Activated CD8-positive, alpha-beta T cell treated with anti-CD3 and anti-CD28 coated beads for 36 hours (primary cell): ENCODE measurements around the gene ERFL. TPM values are rescaled to one million over a fixed set of nuclear protein-coding genes. Genes with fewer than 3 reads are reported as not detected.

ENCODE experiments used
- ATAC-seq: fragments of 200-7000 bp; cut with Tn5 transposase; one replicate; pipeline ENCODE4 v1.10.0; 2021; ENCODE audit warnings: mild to moderate bottlenecking, moderate library complexity
- CTCF ChIA-PET: fragments of 350-600 bp; sonication (Branson Sonifier 250); formaldehyde crosslinking; loops from one replicate; lab custom pipeline; 2021; ENCODE audit warnings: antibody characterized with exemption; lab: Charles Lee
- POLR2A ChIA-PET: fragments of 350-600 bp; sonication (Branson Sonifier 250); formaldehyde crosslinking; loops from one replicate; lab custom pipeline; 2021; ENCODE audit warnings: antibody characterized with exemption; lab: Charles Lee
- DNase-seq: peaks from one replicate; pipeline ENCODE4 v3.0.0-alpha.2; 2020
- H3K27ac Mint-ChIP-seq: one replicate; pipeline ENCODE4 v1.8.0; 2021; ENCODE audit warnings: mild to moderate bottlenecking, mixed read lengths
- H3K27me3 Mint-ChIP-seq: one replicate; pipeline ENCODE4 v1.8.0; 2021; ENCODE audit warnings: mixed read lengths
- H3K36me3 Mint-ChIP-seq: one replicate; pipeline ENCODE4 v1.8.0; 2021; ENCODE audit warnings: low read depth, mixed read lengths
- H3K4me1 Mint-ChIP-seq: one replicate; pipeline ENCODE4 v1.8.0; 2021; ENCODE audit warnings: low read depth, mixed read lengths
- H3K4me3 Mint-ChIP-seq: one replicate; pipeline ENCODE4 v1.8.0; 2021; ENCODE audit warnings: mild to moderate bottlenecking, moderate library complexity, mixed read lengths
- H3K9me3 Mint-ChIP-seq: one replicate; pipeline ENCODE4 v1.8.0; 2021; ENCODE audit warnings: mixed read lengths
- intact Hi-C: fragments of 100-400 bp; cut with micrococcal nuclease; formaldehyde crosslinking; loops from one replicate; pipeline ENCODE4 v1.10.0; 2022
- microRNA-seq: library from miRNA; unstranded; fragments of <30 nt; microRNA quantifications from one replicate; pipeline ENCODE4 v1.2.0, GENCODE V29; 2022; ENCODE audit warnings: borderline microRNAs expressed, borderline replicate concordance
- total RNA-seq, 2 experiments: library from RNA; stranded (reverse); gene quantifications; one replicate each; pipeline ENCODE4 v1.2.3, GENCODE V29; 2021
- TF ChIP-seq, protein P1 (sequence below): fragments of 200-600 bp; IDR thresholded peaks from one replicate; pipeline ENCODE4 v1.8.0; 2022; ENCODE audit warnings: antibody characterized with exemption, mild to moderate bottlenecking

The ERFL gene
- total RNA-seq, 2 experiments from 2014 or later: 1.5 to 1.6 TPM

DNA sequence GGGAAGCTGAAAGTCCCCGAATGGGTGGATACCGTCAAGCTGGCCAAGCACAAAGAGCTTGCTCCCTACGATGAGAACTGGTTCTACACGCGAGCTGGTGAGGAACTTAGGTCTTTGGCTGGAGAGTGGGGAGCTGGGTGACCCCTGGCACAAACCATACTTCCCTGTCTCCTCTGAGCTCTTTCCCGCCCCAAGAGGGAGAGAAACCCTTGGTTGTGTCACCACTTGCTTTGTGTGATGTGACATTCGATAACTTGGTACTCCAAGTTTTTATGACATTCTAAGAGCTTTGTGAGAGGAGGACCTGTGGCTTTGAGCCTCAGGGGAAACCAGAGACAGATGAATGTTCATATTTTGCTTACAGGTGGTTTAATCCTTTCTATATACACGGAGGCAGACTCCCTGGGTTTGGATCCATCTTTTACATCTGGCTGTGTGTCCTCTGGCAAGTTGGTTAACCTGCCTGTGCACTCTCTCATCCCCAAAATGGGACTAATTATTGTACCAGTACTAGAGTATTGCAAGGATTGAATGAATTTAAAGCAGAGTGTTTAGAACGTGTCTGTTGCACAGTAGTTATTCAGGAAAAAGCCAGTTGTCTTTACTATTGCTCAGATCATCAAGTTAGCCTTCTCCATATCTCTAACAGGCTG, 67.0 kb downstream of the ERFL start:
- TF ChIP-seq, protein P1, sequence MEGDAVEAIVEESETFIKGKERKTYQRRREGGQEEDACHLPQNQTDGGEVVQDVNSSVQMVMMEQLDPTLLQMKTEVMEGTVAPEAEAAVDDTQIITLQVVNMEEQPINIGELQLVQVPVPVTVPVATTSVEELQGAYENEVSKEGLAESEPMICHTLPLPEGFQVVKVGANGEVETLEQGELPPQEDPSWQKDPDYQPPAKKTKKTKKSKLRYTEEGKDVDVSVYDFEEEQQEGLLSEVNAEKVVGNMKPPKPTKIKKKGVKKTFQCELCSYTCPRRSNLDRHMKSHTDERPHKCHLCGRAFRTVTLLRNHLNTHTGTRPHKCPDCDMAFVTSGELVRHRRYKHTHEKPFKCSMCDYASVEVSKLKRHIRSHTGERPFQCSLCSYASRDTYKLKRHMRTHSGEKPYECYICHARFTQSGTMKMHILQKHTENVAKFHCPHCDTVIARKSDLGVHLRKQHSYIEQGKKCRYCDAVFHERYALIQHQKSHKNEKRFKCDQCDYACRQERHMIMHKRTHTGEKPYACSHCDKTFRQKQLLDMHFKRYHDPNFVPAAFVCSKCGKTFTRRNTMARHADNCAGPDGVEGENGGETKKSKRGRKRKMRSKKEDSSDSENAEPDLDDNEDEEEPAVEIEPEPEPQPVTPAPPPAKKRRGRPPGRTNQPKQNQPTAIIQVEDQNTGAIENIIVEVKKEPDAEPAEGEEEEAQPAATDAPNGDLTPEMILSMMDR: no peak
- H3K27me3 Mint-ChIP-seq: no peaks in the 10 kb centered on the region
- no peaks in the 10 kb centered on the region for H3K9me3 Mint-ChIP-seq
- DNase-seq: no peak
- intact Hi-C loops: no loop called here
- ChIA-PET POLR2A (interaction anchor here (1.2 to 7.5 kb wide), 13 partner anchors 10 to 97 kb away, joined by 3 to 169 read pairs (median 12); partner anchors contain the start of genes ARHGEF1, CD79A, ERFL and RABAC1), CTCF (interaction anchor here (0.9 to 4.2 kb wide), 5 partner anchors 10 to 97 kb away, joined by 3 to 48 read pairs (median 10); partner anchors contain the start of genes CD79A and RABAC1)
- H3K36me3 Mint-ChIP-seq: peaks cover 53% of the 10 kb centered on the region
- peak overlapping the region; percentile 83 for H3K4me3 Mint-ChIP-seq
- H3K4me1 Mint-ChIP-seq: peaks cover 47% of the 10 kb centered on the region
- ATAC-seq: no peak
- peak overlapping the region; percentile 94 for H3K27ac Mint-ChIP-seq

DNA sequence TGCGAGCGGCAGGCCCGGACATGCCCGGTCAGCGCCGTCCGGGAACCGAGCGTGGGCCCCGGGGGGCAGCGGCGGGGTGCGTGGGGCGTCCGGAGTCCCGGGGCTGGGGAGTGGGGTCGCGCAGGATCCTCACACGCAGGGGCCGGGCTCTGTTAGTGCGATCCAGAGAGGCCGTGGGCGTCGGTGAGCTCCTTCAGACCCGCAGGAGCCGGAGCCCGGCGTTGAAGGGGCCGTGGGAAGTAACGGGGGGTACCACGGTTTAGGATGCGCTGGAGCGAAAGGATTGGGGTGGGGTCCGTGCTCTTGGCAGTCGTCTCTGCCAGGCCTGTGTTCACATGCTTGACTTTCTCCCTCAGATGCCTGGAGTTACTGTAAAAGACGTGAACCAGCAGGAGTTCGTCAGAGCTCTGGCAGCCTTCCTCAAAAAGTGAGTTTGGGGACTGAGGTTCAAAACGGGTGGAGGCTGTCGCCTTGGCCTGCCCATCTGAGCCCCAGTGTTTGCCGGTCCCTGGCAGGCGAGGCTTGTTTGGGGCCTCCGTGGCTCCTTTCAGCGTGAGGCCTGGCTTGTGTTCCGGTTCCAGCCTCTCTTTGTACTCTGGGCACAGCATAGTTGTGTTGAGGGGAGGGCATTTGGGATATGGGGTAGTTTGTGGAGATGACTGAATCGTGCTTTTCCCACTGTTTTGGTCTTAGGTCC, 67.7 kb downstream of the ERFL start:
- no peak for DNase-seq
- H3K4me1 Mint-ChIP-seq: peaks cover 44% of the 10 kb centered on the region
- H3K36me3 Mint-ChIP-seq: peaks cover 48% of the 10 kb centered on the region
- H3K9me3 Mint-ChIP-seq: no peaks in the 10 kb centered on the region
- H3K27me3 Mint-ChIP-seq: no peaks in the 10 kb centered on the region
- CTCF ChIA-PET: interaction anchor here (0.9 to 4.2 kb wide), 11 partner anchors 11 to 175 kb away, joined by 3 to 48 read pairs (median 5); partner anchors contain the start of genes CD79A and RABAC1
- intact Hi-C loops: no loop called here
- peak overlapping the region; percentile 83 for H3K4me3 Mint-ChIP-seq
- ATAC-seq: no peak
- POLR2A ChIA-PET: interaction anchor here (0.6 to 7.5 kb wide), 24 partner anchors 9 to 598 kb away, joined by 3 to 169 read pairs (median 7); partner anchors contain the start of genes ARHGEF1, CD79A, ERFL and RABAC1
- TF ChIP-seq, protein P1: no peak
- peak overlapping the region; percentile 94 for H3K27ac Mint-ChIP-seq

DNA sequence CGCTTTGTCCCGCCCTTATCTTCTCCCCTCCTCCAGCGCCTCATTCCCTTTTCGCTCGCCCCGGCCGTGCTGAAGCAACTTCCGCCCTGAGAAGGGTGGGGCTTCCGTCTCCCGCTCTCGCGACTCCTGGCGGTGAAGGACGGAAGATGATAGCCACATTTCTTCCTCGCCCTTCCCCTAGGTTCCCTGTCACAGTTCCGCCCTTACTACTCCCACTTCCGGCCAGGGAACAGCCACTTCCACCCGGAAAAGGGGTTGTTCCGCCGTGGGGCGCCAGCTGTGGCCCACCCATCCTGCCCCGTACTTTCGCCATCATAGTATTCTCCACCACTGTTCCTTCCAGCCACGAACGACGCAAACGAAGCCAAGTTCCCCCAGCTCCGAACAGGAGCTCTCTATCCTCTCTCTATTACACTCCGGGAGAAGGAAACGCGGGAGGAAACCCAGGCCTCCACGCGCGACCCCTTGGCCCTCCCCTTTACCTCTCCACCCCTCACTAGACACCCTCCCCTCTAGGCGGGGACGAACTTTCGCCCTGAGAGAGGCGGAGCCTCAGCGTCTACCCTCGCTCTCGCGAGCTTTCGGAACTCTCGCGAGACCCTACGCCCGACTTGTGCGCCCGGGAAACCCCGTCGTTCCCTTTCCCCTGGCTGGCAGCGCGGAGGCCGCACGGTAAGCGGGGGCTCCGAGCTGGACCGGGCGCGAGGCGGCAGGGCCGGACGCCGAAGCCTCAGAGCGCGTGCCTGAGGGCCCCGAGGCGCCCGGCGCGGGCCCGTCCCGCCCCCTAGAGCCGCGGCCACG, 68.4 kb downstream of the ERFL start, which contains the start of gene RPS19:
RPS19 (plus strand) TSS at position 638 of the 801 bp plus-strand sequence. CDS start 520 bp downstream, outside the sequence.
- CTCF ChIA-PET: interaction anchor here (0.9 to 4.2 kb wide), 15 partner anchors 9 to 263 kb away, joined by 3 to 48 read pairs (median 4); partner anchors contain the start of gene RABAC1
- TF ChIP-seq, protein P1: peak; percentile 65
- Mint-ChIP-seq H3K4me3 (peak within 1 kb of the TSS; percentile 83), H3K27me3 (no peaks in the 10 kb centered on the region), H3K36me3 (peaks cover 42% of the 10 kb centered on the region), H3K27ac (peak within 1 kb of the TSS; percentile 96), H3K9me3 (no peaks in the 10 kb centered on the region), H3K4me1 (peaks cover 39% of the 10 kb centered on the region)
- POLR2A ChIA-PET: interaction anchor here (0.6 to 7.5 kb wide), 32 partner anchors 9 to 597 kb away, joined by 3 to 169 read pairs (median 4); partner anchors contain the start of genes ARHGEF1, CD79A, DMAC2 and ERFL
- peak; percentile 90 for ATAC-seq
- intact Hi-C loops: no loop called here
- peak; percentile 98 for DNase-seq

DNA sequence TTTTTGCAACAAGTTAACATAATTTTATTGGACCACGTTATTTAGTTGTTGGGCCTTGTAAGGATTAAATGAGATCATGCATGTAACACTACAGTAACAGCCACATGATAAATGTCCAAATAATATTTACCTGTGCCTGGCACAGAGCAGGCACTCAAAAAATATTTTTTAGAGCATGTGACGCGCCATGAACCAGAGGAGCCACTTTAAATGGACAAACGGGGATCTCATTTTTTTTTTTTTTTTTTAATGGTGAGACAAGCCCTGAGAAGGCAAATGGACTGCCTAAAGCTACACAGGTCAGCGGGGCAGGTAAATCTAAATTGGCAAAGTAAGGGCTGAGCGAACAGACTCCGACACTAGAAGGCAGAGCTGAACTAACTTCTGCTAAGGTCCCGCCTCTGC, 69.0 kb downstream of the ERFL start:
- ChIA-PET POLR2A (interaction anchor here (0.7 to 7.5 kb wide), 20 partner anchors 8 to 383 kb away, joined by 3 to 169 read pairs (median 8); partner anchors contain the start of genes ARHGEF1, CD79A, ERFL and RABAC1), CTCF (interaction anchor here (0.6 to 4.2 kb wide), 13 partner anchors 8 to 262 kb away, joined by 3 to 48 read pairs (median 5); partner anchors contain the start of gene RABAC1)
- intact Hi-C loops: no loop called here
- Mint-ChIP-seq H3K4me3 (peak overlapping the region; percentile 83), H3K27ac (peak overlapping the region; percentile 96), H3K36me3 (peaks cover 36% of the 10 kb centered on the region), H3K9me3 (no peaks in the 10 kb centered on the region), H3K4me1 (peaks cover 33% of the 10 kb centered on the region), H3K27me3 (no peaks in the 10 kb centered on the region)
- TF ChIP-seq, protein P1: no peak
- ATAC-seq: no peak
- no peak for DNase-seq

Small RNA genes lying within 50 kb of the gene (microRNA-seq; reads per million reads assigned to microRNA genes)
- gene MIR6797: 3.0 reads per million, percentile 4 among the genes with 10 or more reads in this experiment

Other genes with a start within 250 kb of the ERFL start
- not detected for gene CEACAM7, start 240.2 kb downstream of the ERFL start, total RNA-seq
- gene CEACAM5, start 219.8 kb downstream of the ERFL start, total RNA-seq: not detected
- gene CEACAM6, start 172.9 kb downstream of the ERFL start, total RNA-seq: not detected
- not detected for gene CEACAM3, start 131.9 kb downstream of the ERFL start, total RNA-seq
- not detected for gene LYPD4, start 83.8 kb downstream of the ERFL start, total RNA-seq
- not detected for gene DMRTC2, start 83.4 kb downstream of the ERFL start, total RNA-seq
- 1,000 to 10,000 TPM; 3,454 to 3,479 TPM for gene RPS19, start 68.2 kb downstream of the ERFL start, total RNA-seq
- 10 to 100 TPM; 19.3 to 21.0 TPM for gene CD79A, start 51.2 kb downstream of the ERFL start, total RNA-seq
- gene ARHGEF1, start 45.3 kb downstream of the ERFL start, total RNA-seq: 100 to 1,000 TPM; 307 to 308 TPM
- gene RABAC1, start 30.9 kb upstream of the ERFL start, total RNA-seq: 10 to 100 TPM; 49.6 to 52.4 TPM
- 1 to 10 TPM; 5.5 to 5.9 TPM for gene ATP1A3, start 65.8 kb upstream of the ERFL start, total RNA-seq
- gene GRIK5, start 141.8 kb upstream of the ERFL start, total RNA-seq: under 1 TPM; 0.63 to 0.95 TPM
- gene ZNF574, start 147.7 kb upstream of the ERFL start, total RNA-seq: 10 to 100 TPM; 12.4 to 12.8 TPM
- 10 to 100 TPM; 37.7 to 40.7 TPM for gene POU2F2, start 204.0 kb upstream of the ERFL start, total RNA-seq